ENCODE measurements around the gene TWIST2. TPM values are rescaled to one million over a fixed set of nuclear protein-coding genes. Genes with fewer than 3 reads are reported as not detected.

The TWIST2 gene
- total RNA-seq, 4 donors from 2014 or later, result 72.5 to 140 (median 106) TPM

GRCh38 chr2:238865015-238865719, 17.3 kb downstream of the TWIST2 start:
- H3K4me1 ChIP-seq, result peaks cover 0 to 67% (median 34%) of the 10 kb centered on the region in 4 donors
- H3K27ac ChIP-seq, result peak overlapping the region; percentile 59 to 89 (median 71)
- WGBS, 2 donors, result 46 to 74% methylated on average over 10 to 17 of the region's 17 CpGs
- no peaks in the 10 kb centered on the region for H3K27me3 ChIP-seq
- TF ChIP-seq, protein P1, sequence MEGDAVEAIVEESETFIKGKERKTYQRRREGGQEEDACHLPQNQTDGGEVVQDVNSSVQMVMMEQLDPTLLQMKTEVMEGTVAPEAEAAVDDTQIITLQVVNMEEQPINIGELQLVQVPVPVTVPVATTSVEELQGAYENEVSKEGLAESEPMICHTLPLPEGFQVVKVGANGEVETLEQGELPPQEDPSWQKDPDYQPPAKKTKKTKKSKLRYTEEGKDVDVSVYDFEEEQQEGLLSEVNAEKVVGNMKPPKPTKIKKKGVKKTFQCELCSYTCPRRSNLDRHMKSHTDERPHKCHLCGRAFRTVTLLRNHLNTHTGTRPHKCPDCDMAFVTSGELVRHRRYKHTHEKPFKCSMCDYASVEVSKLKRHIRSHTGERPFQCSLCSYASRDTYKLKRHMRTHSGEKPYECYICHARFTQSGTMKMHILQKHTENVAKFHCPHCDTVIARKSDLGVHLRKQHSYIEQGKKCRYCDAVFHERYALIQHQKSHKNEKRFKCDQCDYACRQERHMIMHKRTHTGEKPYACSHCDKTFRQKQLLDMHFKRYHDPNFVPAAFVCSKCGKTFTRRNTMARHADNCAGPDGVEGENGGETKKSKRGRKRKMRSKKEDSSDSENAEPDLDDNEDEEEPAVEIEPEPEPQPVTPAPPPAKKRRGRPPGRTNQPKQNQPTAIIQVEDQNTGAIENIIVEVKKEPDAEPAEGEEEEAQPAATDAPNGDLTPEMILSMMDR (IDR thresholded peaks at IDR 0.05), result no peak
- no peak for TF ChIP-seq POLR2A (IDR thresholded peaks at IDR 0.05)
- no peak for TF ChIP-seq EP300 (IDR thresholded peaks at IDR 0.05)
- no peaks in the 10 kb centered on the region for H3K9me3 ChIP-seq
- DNase-seq (ENCODE audit: low spot score in 2 of 2), result no peak
- H3K4me3 ChIP-seq, result peak overlapping the region in 1 of 4 donors; percentile 37
- no peaks in the 10 kb centered on the region for H3K36me3 ChIP-seq

DNA sequence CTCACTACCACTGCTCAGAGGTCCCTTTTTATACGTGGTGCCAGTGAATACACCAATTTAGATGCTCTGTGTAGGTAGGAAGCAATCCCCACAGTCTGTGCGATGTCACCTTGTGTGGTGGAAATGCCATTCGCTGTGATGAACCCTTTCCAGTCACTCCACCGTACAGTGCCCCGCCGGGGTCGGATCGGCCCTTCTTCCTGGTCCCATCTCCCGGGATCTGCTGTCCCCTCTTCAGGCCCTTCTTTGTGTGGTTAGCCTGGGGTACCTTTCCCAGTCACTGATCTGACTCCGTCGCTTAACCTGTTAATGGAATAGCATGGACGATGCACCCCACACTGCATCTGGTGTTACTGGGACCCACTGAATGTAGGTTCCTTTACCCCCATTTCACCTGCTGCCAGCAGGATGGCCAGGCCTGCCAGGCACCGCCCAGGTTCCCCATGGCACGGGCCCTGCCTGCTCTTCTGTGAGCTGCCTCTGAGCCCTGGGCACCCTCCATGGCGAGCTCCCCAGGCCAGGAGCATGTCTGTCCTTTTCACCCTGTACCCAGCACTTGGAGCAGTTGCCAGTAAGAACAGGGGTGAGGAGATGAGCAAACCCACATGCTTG, 18.0 kb downstream of the TWIST2 start:
- H3K4me1 ChIP-seq, result peaks cover 0 to 67% (median 34%) of the 10 kb centered on the region in 4 donors
- TF ChIP-seq EP300 (IDR thresholded peaks at IDR 0.05), result no peak
- DNase-seq (ENCODE audit: low spot score in 2 of 2), result no peak
- 90 to 91% methylated on average over 15 of the region's 15 CpGs for WGBS, 2 donors
- no peak overlapping the region for H3K4me3 ChIP-seq
- no peaks in the 10 kb centered on the region for H3K36me3 ChIP-seq
- H3K27me3 ChIP-seq, result no peaks in the 10 kb centered on the region
- H3K27ac ChIP-seq, result peak overlapping the region in 1 of 4 donors; percentile 89
- H3K9me3 ChIP-seq, result no peaks in the 10 kb centered on the region

DNA sequence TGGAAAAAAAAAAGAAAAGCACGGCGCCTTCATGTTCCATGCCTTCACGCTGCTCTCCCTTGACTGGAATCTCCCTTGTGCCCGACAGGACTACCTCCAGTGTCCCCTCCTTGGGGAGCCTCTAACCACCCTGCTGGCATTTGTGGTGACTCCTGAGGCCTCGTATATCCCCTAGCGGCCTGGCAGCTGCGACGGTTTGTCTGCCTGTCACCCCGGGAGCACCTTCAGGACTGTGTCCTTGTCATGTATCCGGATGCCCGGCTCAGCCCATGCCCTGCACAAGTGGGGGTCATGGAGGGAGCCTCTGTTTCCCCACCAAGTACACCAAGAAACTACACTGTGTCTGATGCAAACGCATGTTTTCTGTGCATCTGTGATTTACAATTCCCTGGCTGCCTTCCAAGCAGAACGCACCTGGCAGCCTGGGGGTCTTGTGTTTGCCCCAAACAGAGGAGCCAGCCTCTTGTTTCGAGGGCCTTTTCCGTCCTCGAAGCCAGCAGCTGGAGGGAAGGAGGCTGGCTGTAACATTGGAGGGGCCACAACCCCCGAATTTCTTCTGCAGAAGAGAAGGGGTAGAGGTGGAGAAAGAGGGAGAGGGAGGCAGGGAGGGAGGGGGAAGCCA, 18.9 kb downstream of the TWIST2 start:
- no peaks in the 10 kb centered on the region for H3K36me3 ChIP-seq
- TF ChIP-seq, protein P1 (IDR thresholded peaks at IDR 0.05), result no peak
- TF ChIP-seq POLR2A (IDR thresholded peaks at IDR 0.05) (no peak), EP300 (IDR thresholded peaks at IDR 0.05) (no peak)
- no peaks in the 10 kb centered on the region for H3K9me3 ChIP-seq
- no peak overlapping the region for H3K4me3 ChIP-seq
- 78 to 85% methylated on average over 16 to 17 of the region's 17 CpGs for WGBS, 2 donors
- H3K27me3 ChIP-seq, result no peaks in the 10 kb centered on the region
- H3K27ac ChIP-seq, result peak overlapping the region in 2 of 4 donors; percentile 86 to 89
- DNase-seq (ENCODE audit: low spot score in 2 of 2), result no peak
- H3K4me1 ChIP-seq, result peaks cover 0 to 67% (median 34%) of the 10 kb centered on the region in 4 donors

GRCh38 chr2:238868067-238868524, 20.2 kb downstream of the TWIST2 start:
- WGBS, 2 donors, result 43 to 45% methylated on average over 8 to 9 of the region's 10 CpGs
- H3K9me3 ChIP-seq, result no peaks in the 10 kb centered on the region
- no peak for DNase-seq (ENCODE audit: low spot score in 2 of 2)
- peaks cover 0 to 65% (median 34%) of the 10 kb centered on the region in 4 donors for H3K4me1 ChIP-seq
- no peaks in the 10 kb centered on the region for H3K36me3 ChIP-seq
- H3K27me3 ChIP-seq, result no peaks in the 10 kb centered on the region
- H3K4me3 ChIP-seq, result no peak overlapping the region
- TF ChIP-seq, protein P1 (IDR thresholded peaks at IDR 0.05), result no peak
- no peak for TF ChIP-seq POLR2A (IDR thresholded peaks at IDR 0.05)
- no peak for TF ChIP-seq EP300 (IDR thresholded peaks at IDR 0.05)
- peak overlapping the region in 3 of 4 donors; percentile 40 to 89 (median 86) for H3K27ac ChIP-seq

GRCh38 chr2:238868616-238869292, 20.9 kb downstream of the TWIST2 start:
- Histone ChIP-seq H3K36me3 (no peaks in the 10 kb centered on the region), H3K4me3 (no peak overlapping the region), H3K27me3 (no peaks in the 10 kb centered on the region), H3K9me3 (no peaks in the 10 kb centered on the region), H3K4me1 (peaks cover 0 to 60% (median 33%) of the 10 kb centered on the region in 4 donors), H3K27ac (peak overlapping the region in 3 of 4 donors; percentile 40 to 89 (median 86))
- WGBS, 2 donors, result 75 to 84% methylated on average over 17 to 18 of the region's 25 CpGs
- TF ChIP-seq EP300 (IDR thresholded peaks at IDR 0.05) (peak in 1 of 2 donors; percentile 67), POLR2A (IDR thresholded peaks at IDR 0.05) (no peak)
- TF ChIP-seq, protein P1 (IDR thresholded peaks at IDR 0.05), result no peak
- peak; percentile 65 to 85 for DNase-seq (ENCODE audit: low spot score in 2 of 2)

Measured in tibial nerve (tissue), 4 donors.